Measurements from ENCODE around the gene MEIS3.
"Not testable (repeated sequence)": the region's sequence is repeated elsewhere in the genome, so short reads cannot be mapped to it uniquely, and the experiment has no call there.

The MEIS3 gene

DNA sequence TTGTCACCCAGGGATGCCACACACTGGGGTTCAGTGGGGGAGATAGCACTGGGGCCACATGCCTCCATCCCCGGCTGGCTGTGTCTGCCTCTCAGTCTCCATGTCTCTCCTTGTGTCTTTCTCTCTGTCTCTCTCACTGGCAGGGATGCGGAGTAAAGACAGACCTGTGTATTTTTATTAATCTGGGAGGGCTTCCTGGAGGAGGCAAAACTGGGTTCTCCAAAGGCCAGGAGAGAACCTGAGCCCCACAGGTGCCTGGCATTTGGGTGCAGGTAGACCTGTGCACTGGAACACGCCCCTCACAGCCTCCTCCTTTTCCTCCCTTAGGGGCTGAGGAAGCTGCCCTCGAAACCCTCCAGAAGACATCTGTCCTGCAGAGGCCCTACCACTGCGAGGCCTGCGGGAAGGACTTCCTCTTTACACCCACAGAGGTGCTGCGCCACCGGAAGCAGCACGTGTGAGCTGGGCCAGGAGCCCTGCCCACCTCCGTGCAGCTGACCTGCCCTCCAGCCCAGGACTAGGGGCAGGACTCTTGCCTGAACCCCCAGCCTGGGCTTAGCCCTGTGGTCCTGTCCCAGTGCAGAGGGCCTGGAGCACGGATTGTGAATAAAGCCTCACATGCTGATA is 37.6 kb downstream of the MEIS3 start:
- no peak for DNase-seq

DNA sequence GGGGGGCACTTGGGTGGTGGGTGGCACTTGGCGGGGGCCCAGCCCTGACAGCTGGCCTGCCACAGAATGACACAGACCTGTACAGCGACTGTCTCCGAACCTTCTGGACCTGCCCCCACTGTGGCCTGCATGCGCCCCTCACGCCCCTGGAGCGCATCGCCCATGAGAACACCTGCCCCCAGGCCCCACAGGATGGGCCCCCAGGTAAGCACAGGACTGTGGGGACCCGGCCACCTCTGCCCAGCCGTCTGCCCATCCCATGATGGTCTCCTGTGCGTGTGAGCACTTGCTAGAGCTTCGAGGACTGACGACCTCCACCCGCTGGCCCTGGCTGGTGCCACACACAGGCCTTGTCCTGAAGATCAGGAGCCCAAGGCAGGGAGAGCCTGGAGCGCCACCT is 38.2 kb downstream of the MEIS3 start:
- DNase-seq = no peak

DNA sequence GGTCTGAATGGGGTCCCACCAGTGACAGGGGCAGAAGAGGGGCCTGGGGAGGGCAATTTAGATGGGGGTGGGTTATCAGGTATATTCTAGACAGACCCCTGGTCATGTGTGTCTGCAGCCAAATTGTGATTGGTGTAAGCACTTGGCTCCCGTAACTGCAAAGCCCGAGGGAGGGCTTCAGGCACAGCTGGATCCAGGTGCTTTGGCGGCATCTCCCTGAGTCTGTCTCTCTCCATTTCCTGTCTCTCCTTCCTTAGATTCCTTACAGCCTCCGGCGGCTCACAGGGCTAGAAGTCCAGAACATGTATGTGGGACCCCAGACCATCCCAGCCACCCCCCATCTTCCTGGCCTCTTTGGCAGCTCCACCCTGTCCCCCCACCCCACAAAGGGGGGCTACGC is 38.8 kb downstream of the MEIS3 start:
- no peak for DNase-seq

DNA sequence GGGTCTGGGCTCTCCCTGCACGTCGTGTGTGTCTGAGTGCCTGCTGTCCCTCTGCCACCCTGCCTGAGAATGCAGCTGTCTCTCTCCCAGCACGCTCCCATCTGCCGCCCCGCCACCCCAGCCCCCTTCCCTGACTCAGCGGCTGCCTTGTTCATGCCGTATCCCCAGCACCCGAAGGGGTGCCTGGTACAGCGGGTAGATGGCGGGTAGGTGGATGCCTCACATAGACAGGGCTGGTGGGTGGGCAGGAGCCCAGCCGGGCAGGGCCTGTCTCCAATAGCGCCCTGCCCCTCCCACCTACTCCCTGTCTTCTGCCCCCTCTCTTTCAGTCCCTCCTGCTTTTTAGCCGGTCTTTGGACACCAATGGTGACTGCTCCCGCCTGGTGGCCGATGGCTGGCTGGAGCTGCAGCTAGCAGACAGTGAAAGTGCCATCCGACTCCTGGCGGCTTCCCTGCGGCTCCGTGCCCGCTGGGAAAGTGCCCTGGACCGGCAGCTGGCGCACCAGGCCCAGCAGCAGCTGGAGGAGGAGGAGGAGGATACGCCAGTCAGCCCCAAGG is 39.9 kb downstream of the MEIS3 start:
- DNase-seq = no peak

DNA sequence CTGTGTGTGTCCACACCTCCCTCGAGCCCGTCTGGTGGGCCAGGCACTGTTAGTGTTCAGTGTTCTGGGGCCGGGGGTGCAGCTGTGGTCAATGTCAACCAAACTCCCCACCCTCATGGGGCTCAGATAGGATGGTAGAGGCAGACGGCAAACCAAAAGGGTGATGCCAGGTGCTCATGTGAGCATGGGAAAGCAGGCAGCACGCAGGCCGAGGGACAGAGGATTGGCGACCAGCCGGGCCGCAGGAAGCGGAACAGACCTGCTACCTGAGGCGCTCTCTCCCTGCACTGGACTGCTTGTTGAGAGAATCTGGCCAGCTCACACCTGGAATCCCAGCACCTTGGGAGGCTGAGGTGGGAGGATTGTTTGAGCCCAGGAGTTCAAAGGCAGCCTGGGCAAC is 41.1 kb downstream of the MEIS3 start:
- no peak for DNase-seq

DNA sequence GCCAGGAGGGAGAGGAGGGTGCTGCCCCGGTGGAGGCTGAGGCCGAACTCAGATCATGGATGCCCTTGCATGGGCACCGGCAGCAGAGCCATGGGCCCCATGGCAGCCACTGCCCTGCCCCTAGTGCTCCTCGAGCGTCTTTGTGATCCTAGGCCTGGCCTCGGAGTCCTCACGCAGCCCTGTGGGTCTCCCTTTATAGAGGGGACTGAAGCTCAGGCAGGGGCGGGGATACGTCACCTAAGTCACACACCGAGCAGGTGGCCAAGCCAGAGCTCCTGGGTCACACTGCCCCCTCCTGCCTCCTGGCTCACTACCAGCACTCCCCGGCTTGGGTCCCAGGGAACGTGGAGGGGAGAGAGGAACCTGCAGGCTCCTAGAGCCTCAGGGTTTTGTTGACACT is 41.5 kb downstream of the MEIS3 start:
- DNase-seq = no peak

DNA sequence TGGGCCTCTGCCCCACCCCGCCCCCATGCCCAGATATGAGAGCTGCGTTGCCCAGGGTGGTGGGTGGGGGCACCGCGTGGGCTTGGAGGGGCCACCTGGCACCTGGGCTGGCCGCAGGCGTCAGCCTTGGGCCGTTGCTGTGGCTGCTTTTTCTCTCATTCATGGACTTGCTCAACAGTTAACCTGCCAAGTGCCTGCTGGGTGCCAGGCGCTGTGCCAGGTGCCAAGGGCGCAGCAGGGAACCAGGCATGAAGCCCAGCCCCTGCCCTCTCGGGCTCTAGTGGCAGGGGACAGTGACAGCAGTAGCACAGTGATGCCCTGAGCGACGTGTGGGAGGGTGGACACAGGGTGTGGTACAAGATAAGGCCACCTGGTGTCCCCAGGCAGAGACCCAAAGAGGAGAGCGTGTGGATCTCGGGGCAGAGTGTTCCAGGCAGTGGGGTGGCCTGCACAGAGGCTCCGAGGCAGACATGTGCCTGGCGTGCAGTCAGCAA is 42.1 kb downstream of the MEIS3 start:
- no peak for DNase-seq

DNA sequence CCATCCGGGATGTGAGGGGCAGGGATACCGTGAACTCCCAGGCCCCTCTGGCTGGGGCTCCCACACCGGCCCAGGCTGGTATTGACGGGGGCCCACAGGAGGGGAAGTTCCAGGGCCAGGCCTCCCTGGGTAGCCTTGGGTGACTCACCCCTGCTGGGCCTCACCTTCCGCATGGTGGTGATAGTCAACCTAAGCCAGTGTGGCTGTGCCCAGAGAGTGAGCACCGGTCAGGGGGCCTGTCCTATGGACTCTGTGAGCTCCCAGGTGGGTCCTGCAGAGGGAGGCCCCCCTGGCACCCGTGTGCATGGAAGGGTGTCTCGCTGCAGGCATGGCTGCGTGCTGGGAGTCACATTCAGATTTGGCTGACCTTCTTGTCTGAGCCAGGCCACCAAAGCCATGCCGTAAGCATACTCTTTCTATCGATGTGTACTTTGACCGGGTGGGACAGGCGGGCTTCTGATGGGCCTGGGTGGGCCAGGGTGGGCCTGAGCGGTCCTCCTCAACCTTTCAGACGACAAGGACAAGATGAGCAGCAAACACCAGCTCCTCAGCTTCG is 42.7 kb downstream of the MEIS3 start:
- no peak for DNase-seq

DNA sequence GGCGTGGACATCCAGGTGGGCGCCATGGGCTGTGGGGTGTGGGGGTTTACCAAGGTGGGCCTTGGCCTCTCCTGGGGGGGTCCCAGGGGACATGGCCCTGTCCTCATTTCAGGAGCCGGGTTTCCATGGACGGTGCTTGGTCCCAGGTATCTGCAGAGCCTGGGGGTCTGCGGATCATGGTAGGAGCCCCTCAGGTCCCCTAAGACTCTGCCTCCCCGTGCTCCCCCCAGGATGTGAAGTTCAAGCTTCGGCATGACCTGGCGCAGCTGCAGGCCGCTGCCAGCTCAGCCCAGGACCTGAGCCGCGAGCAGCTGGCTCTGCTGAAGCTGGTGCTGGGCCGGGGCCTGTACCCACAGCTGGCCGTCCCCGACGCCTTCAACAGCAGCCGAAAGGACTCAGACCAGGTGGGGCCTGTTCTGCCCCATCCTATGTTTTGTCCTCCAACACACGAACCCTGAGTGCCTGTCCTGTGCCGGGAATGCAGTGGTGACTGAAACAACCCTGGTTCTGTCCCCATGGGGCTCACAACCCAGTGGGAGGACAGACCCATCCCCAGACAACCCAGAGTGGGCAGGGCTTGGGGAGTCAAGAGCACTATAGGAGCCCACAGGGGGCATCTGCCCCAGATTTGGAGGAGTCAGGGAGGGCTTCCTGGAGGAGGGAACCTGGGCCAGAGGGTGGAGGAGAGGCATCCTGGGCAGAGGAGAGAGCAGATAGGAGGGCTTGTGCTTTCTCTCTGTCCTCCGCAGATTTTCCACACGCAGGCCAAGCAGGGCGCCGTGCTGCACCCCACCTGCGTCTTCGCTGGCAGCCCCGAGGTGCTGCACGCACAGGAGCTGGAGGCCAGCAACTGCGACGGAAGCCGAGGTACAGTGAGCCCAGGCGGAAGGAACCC is 43.4 kb downstream of the MEIS3 start:
- no peak for DNase-seq

DNA sequence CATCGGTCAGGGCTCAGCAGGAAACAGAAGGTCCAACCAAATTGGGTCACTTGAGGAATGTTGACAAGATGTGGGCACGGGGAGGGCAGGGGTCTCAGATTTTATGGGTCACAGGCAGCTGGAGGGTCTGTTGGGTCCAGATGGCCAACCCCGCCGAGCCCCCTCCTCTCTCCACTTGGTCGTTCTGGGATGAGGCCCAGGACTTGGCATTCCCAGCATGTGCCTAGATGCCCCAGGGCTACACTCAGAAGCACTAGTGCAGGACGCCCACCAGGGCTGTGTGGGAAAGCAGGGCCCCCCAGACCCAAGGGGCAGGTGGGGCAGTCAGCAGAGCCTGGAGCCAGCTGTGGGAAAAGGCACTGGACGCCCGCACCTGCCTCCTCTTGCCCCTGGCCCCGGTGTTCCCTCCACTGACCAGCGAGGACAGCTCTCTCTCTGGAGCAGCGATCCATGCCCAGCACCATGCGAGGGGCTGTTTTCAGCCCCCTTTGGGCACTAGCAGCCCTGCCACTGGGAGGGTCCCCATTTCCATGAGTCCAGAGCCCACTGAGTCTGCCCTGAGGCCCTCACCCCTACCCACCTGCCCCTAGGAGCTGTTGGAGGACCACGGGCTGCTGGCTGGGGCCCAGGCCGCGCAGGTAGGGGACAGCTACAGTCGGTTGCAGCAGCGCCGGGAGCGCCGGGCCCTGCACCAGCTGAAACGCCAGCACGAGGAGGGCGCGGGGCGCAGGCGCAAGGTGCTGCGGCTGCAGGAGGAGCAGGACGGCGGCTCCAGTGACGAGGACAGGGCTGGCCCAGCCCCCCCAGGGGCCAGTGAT is 44.2 kb downstream of the MEIS3 start:
- DNase-seq = no peak

DNA sequence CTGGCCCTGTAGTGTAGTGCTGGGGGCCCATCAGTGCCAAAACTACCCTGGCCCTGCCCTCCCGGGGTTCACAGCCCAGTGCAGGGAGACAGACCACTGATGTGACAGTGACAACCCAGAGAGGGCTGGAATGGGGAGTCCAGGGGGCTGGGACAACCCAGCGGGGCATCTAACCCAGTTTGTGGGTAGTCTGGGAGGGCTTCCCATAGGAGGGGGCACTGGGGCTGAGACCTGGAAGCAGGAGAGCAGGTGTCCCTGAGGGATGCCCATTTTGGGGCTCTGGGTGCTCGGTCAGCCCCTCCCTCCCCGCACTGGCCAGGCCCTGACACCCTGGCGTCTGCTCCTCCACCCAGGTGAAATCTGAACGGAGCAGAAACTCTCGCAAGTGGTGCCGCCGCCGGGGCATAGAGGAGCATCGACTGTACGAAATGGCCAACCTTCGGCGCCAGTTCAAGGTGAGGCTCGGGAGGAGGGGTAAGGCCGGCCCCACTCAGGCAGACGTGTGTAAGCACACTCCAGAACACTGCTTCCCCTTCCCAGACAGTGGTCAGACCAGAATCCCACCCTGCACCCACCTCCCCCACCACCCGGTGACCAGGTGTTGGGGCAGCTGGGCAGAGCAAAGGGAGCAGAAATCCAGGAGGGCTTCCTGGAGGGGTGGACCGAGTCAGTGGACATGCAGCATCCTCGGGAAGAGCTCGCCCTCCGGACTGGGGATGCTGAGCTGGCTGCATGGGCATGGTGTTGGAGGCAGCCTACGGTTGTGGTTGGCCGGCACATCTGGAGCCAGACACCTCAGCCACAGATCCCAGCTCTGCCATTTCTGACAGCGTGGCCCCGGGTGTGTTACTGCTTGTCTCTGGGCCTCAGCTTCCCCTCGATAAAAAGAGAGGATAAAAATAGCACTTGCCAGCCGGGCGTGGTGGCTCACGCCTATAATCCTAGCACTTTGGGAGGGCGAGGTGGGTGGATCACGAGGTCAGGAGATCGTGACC is 45.8 kb downstream of the MEIS3 start:
- DNase-seq = no peak

DNA sequence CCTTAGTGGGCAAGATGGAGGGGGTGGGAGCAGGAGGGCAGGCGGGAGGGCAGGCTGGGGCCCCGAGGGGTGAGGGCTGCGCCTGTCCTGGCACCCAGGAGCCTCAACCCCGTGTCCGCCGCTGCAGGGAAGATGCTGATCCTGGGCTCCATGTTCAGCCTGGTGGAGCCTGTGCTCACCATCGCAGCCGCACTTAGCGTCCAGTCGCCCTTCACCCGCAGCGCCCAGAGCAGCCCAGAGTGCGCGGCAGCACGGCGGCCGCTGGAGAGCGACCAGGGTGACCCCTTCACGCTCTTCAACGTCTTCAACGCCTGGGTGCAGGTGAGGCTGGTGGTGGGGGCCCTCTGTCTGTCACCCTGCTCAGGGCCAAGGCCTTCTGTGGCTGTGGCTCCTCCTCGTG is 46.7 kb downstream of the MEIS3 start:
- DNase-seq = no peak

DNA sequence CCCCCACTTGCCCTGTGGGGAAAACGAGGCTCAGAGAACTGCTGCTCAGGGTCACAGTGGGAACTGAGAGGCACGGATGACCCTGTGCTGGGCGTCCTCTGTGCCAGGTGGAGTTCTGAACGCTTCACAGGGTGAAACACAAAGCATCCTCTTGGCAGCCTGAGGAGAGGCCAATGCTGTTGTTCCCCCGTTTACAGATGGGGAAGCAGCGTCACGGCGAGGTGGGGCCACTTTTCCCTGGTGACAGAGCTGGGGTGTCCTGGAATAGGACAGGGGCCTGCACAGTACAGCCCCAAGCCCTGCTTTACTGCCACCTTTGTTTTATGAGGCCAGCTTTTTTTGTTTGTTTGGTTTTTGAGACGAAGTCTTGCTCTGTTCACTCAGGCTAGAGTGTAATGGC is 48.1 kb downstream of the MEIS3 start:
- DNase-seq = no peak

DNA sequence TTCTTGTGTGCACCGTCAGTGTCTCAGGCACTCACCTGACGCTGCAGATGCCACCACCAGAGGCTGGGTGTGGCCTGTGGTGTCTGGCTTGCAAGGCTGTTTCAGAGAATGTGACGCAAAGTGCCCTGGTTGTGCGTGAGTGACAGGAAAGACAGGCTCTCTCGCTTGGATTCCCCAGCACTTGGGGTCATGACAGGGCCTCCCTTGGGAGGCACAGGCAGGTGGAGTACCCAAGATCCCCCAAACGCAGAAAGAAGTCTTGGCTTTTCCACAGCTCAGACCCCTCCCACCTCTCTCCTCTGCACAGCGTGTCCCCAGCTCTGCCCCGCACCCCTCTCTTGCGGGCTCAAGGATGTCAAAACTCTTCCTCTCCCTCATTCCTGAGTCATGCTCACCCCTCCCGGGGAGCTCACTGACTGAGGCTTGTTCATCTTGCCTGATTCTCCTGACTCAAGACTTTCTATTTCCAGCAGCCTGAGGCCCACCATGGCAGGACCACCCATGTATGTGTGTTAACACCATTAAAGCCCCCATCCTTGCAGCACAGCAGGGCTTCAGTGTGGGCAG is 49.2 kb downstream of the MEIS3 start:
- peak; percentile 11 for DNase-seq

DNA sequence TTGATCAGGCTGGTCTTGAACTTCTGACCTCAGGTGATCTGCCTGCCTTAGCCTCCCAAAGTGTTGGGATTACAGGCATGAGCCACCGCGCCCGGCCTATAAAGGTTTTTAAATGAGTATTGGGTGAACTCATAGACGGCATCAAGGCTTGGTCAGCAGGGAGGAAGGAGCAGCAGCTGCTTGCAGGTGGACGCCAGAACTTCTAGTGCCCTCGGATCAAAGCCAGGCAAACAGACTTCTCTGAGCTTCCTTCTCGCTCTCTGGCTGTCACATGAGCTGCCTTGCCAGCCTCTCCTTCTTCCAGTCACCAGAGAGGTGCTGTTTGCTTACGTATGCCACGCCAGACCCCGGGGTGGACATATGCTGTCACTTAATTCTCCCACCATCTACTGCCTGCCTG is 53.9 kb downstream of the MEIS3 start:
- not testable (repeated sequence) for DNase-seq

DNA sequence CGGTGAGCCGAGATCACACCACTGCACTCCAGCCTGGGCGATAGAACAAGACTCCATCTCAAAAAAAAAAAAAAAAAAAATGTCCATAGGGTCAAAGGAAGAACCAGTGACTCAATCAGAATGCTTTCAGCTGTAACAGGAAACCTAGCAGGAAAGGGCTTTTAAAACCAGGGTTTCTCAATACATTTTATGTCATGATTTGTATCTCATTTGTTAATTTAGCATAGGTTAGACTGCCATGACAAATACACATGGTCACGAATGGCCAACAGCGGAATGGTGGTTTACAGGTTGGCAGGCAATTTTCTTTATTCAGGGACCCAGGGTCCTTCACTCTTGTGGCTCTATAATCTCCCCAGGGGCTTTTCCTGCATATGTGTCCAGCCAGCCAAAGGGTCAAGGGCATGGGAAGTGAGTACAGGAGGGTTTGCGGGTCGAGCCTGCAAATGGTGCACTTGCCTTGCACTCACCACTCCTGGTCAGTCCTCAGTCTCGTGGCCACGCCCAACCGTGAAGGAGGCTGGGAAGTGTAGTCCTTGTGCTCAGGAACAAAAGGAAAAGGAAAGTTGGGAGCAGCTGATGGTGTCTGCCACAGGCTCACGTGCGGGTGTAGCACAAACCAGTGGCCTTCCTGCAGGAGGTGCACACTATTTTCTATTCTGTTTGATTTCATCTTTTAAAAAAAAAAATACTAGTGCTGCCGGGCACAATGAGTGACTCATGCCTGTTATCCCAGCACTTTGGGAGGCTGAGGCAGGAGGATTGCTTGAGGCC is 55.4 kb downstream of the MEIS3 start:
- no peak for DNase-seq

DNA sequence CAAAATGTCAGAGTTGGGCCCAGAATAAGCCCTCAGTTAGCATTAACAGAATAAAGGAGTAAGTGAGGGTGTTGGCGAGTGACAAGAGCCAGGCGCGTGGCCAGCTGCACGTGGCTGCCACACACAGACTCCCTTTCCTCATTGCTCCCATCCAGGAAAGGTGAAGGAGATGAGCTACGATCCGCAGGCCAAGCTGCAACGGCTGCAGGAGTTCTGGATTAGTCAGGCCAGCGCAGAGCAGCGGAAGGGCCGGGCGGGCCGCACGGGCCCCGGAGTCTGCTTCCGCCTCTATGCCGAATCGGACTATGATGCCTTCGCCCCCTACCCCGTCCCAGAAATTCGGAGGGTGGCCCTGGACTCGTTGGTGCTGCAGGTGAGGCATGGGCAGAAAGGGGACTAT is 57.0 kb downstream of the MEIS3 start:
- DNase-seq = no peak

DNA sequence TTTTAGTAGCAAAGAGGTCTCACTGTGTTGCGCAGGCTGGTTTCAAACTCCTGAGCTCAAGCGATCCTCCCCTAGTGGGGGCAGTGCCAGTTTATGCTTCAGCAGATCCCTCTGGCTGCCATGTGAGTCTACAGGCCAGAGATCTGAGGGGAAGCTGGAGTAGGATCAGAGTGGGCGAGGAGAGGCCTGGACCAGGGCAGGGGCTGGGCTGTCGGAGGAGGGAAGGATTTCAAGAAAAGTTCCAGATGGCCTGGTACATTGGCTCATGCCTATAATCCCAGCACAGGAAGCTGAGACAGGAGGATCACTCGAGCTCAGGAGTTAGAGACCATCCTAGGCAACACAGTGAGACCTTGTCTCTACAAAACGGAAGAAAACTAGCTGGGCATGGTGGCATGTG is 60.4 kb downstream of the MEIS3 start:
- DNase-seq = no peak

DNA sequence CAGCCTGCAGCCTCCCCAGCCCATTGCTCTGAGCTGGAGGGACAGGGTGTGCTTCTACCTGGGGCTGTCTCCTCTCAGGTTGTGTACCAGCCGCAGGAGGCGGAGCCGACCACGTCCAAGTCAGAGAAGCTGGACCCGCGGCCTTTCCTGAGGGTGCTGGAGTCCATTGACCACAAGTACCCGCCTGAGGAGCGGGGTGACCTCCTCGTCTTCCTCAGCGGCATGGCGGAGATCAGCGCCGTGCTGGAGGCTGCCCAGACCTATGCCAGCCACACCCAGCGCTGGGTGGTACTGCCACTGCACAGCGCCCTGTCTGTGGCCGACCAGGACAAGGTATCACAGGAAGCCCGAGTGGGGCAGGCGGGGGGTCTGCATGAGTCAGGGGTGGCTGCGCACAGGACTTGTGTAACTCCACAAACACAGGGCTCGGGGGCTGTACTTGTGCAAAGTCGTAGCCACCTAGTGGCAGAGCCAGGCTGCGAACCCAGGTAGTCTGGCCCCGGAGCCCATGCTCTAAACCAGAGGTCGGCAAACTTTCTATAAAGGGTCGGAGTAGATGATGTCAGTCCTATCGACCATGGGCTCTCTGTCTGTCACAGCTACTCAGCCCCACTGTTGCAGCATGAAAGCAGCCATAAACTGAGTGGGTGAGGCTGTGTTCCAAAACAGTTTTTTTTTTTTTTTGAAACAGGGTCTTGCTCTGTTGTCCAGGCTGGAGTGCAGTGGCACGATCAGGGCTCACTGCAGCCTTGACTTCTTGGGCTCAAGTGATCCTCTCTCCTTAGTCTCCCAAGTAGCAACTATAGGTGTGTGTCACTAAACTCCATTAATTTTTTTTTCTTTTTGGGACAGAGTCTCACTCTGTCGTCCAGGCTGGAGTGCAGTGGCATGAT is 61.3 kb downstream of the MEIS3 start:
- no peak for DNase-seq

All from T1000 (cell line).